ENCODE results near the gene MPV17. TPM values are rescaled to one million over a fixed set of nuclear protein-coding genes. Genes with fewer than 3 reads are reported as not detected.

MPV17 gene
- total and polyA plus RNA-seq, 2 of the 13 experiments (the other 11 are each of a cell fraction or from before 2014, with no cell fraction given) = 48.9 to 129 TPM

- no peak for TF ChIP-seq BRF2 (CRISPR knock-in tag; IDR thresholded peaks at IDR 0.05)
Measured at GRCh38 chr2:27307287-27307544, 15.7 kb downstream of the MPV17 start (continued).

- Histone ChIP-seq H2AFZ (ENCODE audit: low read length) (no peak overlapping the region), H4K20me1 (ENCODE audit: insufficient read depth, low read length) (no peaks in the 10 kb centered on the region), H3K36me3 (replicated peaks in 1 of 2; ENCODE audit: control insufficient read depth in 1 of 2, insufficient read depth in 2 of 2, low read length in 2 of 2) (peaks cover 0 to 2% of the 10 kb centered on the region in 2 experiments; a peak in 2 of 5 replicates), H3K4me1 (ENCODE audit: insufficient read depth, low read length) (peaks cover 20% of the 10 kb centered on the region), H3K9ac (ENCODE audit: insufficient read depth, low read depth, low read length) (no peak overlapping the region), H3K4me2 (ENCODE audit: low read depth, low read length) (no peak overlapping the region), H3K9me3 (ENCODE audit: low read length) (no peaks in the 10 kb centered on the region), H3K4me3 (replicated peaks in 1 of 3; ENCODE audit: insufficient read depth in 1 of 3, low read depth in 2 of 3, low read length in 3 of 3) (no peak overlapping the region), H3K79me2 (ENCODE audit: insufficient read depth, low read length) (no peaks in the 10 kb centered on the region), H3K27me3 (ENCODE audit: control insufficient read depth in 1 of 2, insufficient read depth in 2 of 2, low read length in 2 of 2) (peaks cover 0 to 5% of the 10 kb centered on the region in 2 experiments; a peak in 2 of 5 replicates), H3K27ac (ENCODE audit: extremely low read length, insufficient read depth, low read length) (no peak overlapping the region)
- POLR2A ChIA-PET = no interaction called here
- WGBS (ENCODE audit: low lambda C conversion rate) = 92% methylated on average over 49 of the region's 51 CpGs
- ATAC-seq (no peak), DNase-seq (ENCODE audit: low spot score) (no peak), FAIRE-seq (no peak)
- no TSS peak for BruUV-seq (replicated peaks)
- TF ChIP-seq KDM6A (CRISPR knock-in tag; IDR thresholded peaks at IDR 0.05; ENCODE audit: low read depth) = no peak
- no peak for TF ChIP-seq ZNF484 (CRISPR knock-in tag; IDR thresholded peaks at IDR 0.05; ENCODE audit: borderline replicate concordance, low read depth)
- TF ChIP-seq UBTF (CRISPR knock-in tag; IDR thresholded peaks at IDR 0.05) = no peak
- 0 out of 2 replicates have a peak, but pooled peaks have one; percentile 35 for TF ChIP-seq AKAP8 (CRISPR knock-in tag; IDR thresholded peaks at IDR 0.05)
- TF ChIP-seq DNMT1 (CRISPR knock-in tag; IDR thresholded peaks at IDR 0.05) = 0 out of 2 replicates have a peak, but pooled peaks have one; percentile 27
- peak; percentile 23; the same call in 1 of the 2 replicates for TF ChIP-seq POLR2G (IDR thresholded peaks at IDR 0.05; ENCODE audit: low read depth, low read length)
- intact Hi-C loops (cut with micrococcal nuclease; ENCODE audit: unreplicated experiment) (no loop called here), in situ Hi-C loops (cut with HindIII; ENCODE audit: extremely low pct_ligation_motif_present, low pct_unique_long_range_greater_than_20kb) (no loop called here)
- CTCF ChIA-PET (ENCODE audit: low intra/inter-chr PET ratio, low total read pairs) = no interaction called here
Measured at GRCh38 chr2:27306573-27307286, 16.2 kb downstream of the MPV17 start.

Measured in HepG2 (cell line).